ENCODE results near the gene OTOP1.

DNA sequence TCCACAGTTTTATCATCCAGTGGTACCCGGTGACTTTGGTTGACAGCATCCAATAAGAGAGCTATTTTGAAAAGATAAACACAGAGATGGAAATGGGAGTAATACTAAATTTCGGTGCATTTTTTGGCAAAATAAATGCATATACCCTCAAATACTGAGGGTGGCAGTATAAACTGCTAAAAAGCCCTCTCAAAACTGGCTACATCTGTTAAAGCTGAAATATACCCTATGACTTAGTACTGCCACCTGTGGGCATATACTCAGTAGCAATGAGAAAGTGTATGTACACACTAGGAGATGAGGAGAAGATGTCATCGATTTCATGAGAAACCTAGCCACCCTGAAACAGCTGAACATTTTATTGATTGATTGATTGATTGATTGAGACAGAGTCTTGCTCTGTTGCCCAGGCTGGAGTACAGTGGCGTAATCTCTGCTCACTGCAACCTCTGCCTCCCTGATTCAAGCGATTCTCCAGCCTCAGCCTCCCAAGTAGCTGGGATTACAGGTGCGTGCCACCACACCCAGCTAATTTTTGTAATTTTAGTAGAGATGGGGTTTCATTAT, 33.5 kb upstream of the OTOP1 start:
- no peak for TF ChIP-seq ZNF274 (IDR thresholded peaks at IDR 0.05; ENCODE audit: low read depth, low read length)
- no peak for TF ChIP-seq YY1 (IDR thresholded peaks at IDR 0.05; ENCODE audit: insufficient read depth, insufficient read length)
